HL-60 (cell line): Measurements from ENCODE around the gene PDSS2.

Source experiments
- DNase-seq, 2 experiments: peaks; one replicate each; pipeline ENCODE4 v3.0.0-alpha.2; 2010 to 2020; ENCODE audit warnings: low read depth in 1 of 2, low spot score in 1 of 2
- H3K27ac ChIP-seq: fragments of 250-450 bp; sonication (Bioruptor Pico); replicated peaks from 2 replicates; pipeline ENCODE4 v1.5.1; 2020; ENCODE audit warnings: mild to moderate bottlenecking, moderate library complexity
- H3K27me3 ChIP-seq: fragments of 250-450 bp; sonication (Bioruptor Pico); 2 replicates; pipeline ENCODE4 v1.5.1; 2021; ENCODE audit warnings: mild to moderate bottlenecking, moderate library complexity; ENCODE audit not compliant: insufficient read depth, poor library complexity, severe bottlenecking
- H3K4me3 ChIP-seq: replicated peaks from 2 replicates; pipeline ENCODE4 v1.5.1; 2011; ENCODE audit warnings: mild to moderate bottlenecking, control low read depth, low read length; ENCODE audit not compliant: insufficient read depth
- CTCF ChIP-seq: IDR thresholded peaks from one replicate; pipeline ENCODE4 v1.5.1; 2011; ENCODE audit warnings: low read length, control low read depth, inconsistent platforms; ENCODE audit not compliant: insufficient read depth
- GABPA ChIP-seq: IDR thresholded peaks from 2 replicates; pipeline ENCODE4 v1.6.1; 2012; ENCODE audit warnings: low read depth
- POLR2AphosphoS5 ChIP-seq: IDR thresholded peaks from 2 replicates; pipeline ENCODE4 v1.6.1; 2012; ENCODE audit warnings: low read depth
- REST ChIP-seq: IDR thresholded peaks from 2 replicates; pipeline ENCODE4 v1.6.1; 2012; ENCODE audit warnings: low read depth; ENCODE audit not compliant: insufficient replicate concordance
- SPI1 ChIP-seq: IDR thresholded peaks from 2 replicates; pipeline ENCODE4 v1.6.1; 2012; ENCODE audit warnings: low read depth, mild to moderate bottlenecking, borderline replicate concordance

The PDSS2 gene

GRCh38 chr6:107231243-107231642, 228.1 kb downstream of the PDSS2 start:
- Histone ChIP-seq H3K27ac (no peak overlapping the region), H3K4me3 (no peak overlapping the region), H3K27me3 (no peaks in the 10 kb centered on the region)
- TF ChIP-seq REST (no peak), GABPA (no peak), POLR2AphosphoS5 (no peak), CTCF (no peak), SPI1 (no peak)
- no peak for DNase-seq

- Histone ChIP-seq H3K4me3 (no peak overlapping the region), H3K27me3 (no peaks in the 10 kb centered on the region), H3K27ac (no peak overlapping the region)
- TF ChIP-seq GABPA (no peak), CTCF (no peak), REST (no peak), POLR2AphosphoS5 (no peak), SPI1 (no peak)
- no peak for DNase-seq
Observed at GRCh38 chr6:107230448-107230847, 228.9 kb downstream of the PDSS2 start.

GRCh38 chr6:107230024-107230423, 229.3 kb downstream of the PDSS2 start:
- H3K4me3 ChIP-seq: no peak overlapping the region
- no peaks in the 10 kb centered on the region for H3K27me3 ChIP-seq
- TF ChIP-seq SPI1: no peak
- TF ChIP-seq CTCF: no peak
- TF ChIP-seq REST: no peak
- TF ChIP-seq GABPA: no peak
- no peak for TF ChIP-seq POLR2AphosphoS5
- no peak overlapping the region for H3K27ac ChIP-seq
- no peak for DNase-seq
